GM23338 (cell line): ENCODE results near the gene RPS6KA5.

Source experiments
- CTCF ChIP-seq, 2 experiments: fragments of 200-600 bp in 1 of 2; sonication (generic) in 1 of 2; conservative IDR thresholded peaks; 2 replicates each; pipeline versions ENCODE4 v1.5.1 to v1.6.1; 2016 to 2017; ENCODE audit warnings: antibody characterized with exemption in 2 of 2, low read depth in 2 of 2, mild to moderate bottlenecking in 2 of 2, moderate library complexity in 1 of 2
- EZH2phosphoT487 ChIP-seq: fragments of 200-600 bp; sonication (generic); IDR thresholded peaks from one replicate; pipeline ENCODE4 v1.8.1; 2018; ENCODE audit warnings: antibody characterized with exemption; ENCODE audit not compliant: unreplicated experiment
- JUNB ChIP-seq: IDR thresholded peaks from one replicate; pipeline ENCODE4 v1.6.1; 2016; ENCODE audit warnings: antibody characterized with exemption; ENCODE audit not compliant: unreplicated experiment
- POLR2AphosphoS5 ChIP-seq: IDR thresholded peaks from 2 replicates; pipeline ENCODE4 v1.6.1; 2016; ENCODE audit warnings: antibody characterized with exemption, low read depth
- ZNF331 ChIP-seq: fragments of 250-450 bp; sonication (Bioruptor Pico); IDR thresholded peaks from 2 replicates; pipeline ENCODE4 v1.5.0; 2020; ENCODE audit warnings: low read depth, mild to moderate bottlenecking, moderate library complexity
- TF ChIP-seq, protein P1 (sequence below): IDR thresholded peaks from one replicate; pipeline ENCODE4 v1.6.1; 2018; ENCODE audit warnings: antibody characterized with exemption; ENCODE audit not compliant: unreplicated experiment

DNA sequence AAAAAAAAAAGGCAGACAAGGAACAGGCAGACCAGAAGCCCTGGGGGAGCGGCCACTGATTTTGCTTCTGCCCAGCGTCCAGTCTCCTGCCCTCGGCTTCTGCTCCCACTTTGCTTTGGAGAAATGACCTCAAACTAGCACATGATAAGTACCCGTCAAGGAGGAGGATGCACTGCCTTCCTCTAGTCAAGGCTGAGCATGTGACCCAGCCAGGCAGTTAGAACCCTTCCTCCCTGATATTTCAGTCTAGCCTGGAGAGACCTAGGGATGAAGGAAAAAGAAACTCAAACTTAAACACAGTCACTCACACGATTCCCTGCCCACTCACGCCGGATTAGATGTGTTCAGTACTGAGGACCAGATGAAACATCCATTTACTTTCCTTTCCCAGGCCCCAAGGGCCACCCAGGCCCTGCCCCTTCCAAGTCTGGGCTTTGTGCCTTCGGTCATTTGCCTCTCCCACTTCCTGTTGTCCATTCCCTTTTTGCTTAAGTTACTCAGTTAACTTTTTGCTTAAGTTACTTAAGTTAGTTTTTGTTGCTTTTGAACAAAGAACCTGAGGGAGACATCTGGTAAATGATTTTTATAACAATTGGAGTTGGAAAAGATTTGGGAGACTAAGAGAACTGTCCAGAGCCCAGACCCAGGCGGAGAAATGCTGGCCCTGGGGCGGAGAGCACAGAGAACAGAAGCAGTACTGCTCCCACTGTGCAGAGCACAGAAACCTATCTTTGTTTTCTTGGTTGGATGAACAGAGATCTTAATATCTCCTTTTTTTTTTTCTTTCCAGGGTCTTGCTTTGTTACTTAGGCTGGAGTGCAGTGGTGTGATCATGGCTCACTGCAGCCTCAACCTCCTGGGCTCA, 221.2 kb downstream of the RPS6KA5 start:
- TF ChIP-seq CTCF (conservative IDR thresholded peaks at IDR 0.05; ENCODE audit: low read depth in 2 of 2) (no peak), POLR2AphosphoS5 (no peak), ZNF331 (CRISPR knock-in tag) (no peak), EZH2phosphoT487 (no peak), JUNB (no peak)
- TF ChIP-seq, protein P1, sequence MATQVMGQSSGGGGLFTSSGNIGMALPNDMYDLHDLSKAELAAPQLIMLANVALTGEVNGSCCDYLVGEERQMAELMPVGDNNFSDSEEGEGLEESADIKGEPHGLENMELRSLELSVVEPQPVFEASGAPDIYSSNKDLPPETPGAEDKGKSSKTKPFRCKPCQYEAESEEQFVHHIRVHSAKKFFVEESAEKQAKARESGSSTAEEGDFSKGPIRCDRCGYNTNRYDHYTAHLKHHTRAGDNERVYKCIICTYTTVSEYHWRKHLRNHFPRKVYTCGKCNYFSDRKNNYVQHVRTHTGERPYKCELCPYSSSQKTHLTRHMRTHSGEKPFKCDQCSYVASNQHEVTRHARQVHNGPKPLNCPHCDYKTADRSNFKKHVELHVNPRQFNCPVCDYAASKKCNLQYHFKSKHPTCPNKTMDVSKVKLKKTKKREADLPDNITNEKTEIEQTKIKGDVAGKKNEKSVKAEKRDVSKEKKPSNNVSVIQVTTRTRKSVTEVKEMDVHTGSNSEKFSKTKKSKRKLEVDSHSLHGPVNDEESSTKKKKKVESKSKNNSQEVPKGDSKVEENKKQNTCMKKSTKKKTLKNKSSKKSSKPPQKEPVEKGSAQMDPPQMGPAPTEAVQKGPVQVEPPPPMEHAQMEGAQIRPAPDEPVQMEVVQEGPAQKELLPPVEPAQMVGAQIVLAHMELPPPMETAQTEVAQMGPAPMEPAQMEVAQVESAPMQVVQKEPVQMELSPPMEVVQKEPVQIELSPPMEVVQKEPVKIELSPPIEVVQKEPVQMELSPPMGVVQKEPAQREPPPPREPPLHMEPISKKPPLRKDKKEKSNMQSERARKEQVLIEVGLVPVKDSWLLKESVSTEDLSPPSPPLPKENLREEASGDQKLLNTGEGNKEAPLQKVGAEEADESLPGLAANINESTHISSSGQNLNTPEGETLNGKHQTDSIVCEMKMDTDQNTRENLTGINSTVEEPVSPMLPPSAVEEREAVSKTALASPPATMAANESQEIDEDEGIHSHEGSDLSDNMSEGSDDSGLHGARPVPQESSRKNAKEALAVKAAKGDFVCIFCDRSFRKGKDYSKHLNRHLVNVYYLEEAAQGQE = no peak
